Thyroid gland (tissue), 4 donors: ENCODE data around the gene OSTF1. TPM values are rescaled to one million over a fixed set of nuclear protein-coding genes. Genes with fewer than 3 reads are reported as not detected.
A peak's percentile ranks its signal among the peaks of the same experiment; 100 is the strongest.

Experiments
- DNase-seq, 2 donors: peaks; one replicate each; pipeline ENCODE4 v3.0.0-alpha.2; 2019
- H3K27ac ChIP-seq, 3 donors: fragments of 200-600 bp; sonication (generic); 1 replicate in 2 of 3; 2 replicates in 1 of 3; pipeline ENCODE4 v1.5.1; 2016 to 2019; ENCODE audit warnings: mild to moderate bottlenecking in 1 of 3, moderate library complexity in 1 of 3
- H3K27me3 ChIP-seq: fragments of 200-600 bp; sonication (generic); one replicate; pipeline ENCODE4 v1.5.1; 2019
- H3K36me3 ChIP-seq, 2 donors: fragments of 200-600 bp; sonication (generic); one replicate each; pipeline ENCODE4 v1.5.1; 2016 to 2019
- H3K4me1 ChIP-seq, 2 donors: fragments of 200-600 bp; sonication (generic); one replicate each; pipeline ENCODE4 v1.5.1; 2017 to 2019
- H3K4me3 ChIP-seq, 3 donors: fragments of 200-600 bp; sonication (generic); replicated peaks in 1 of 3; 1 replicate in 2 of 3; 2 replicates in 1 of 3; pipeline ENCODE4 v1.5.1; 2016; ENCODE audit warnings: mild to moderate bottlenecking in 1 of 3
- H3K9me3 ChIP-seq: fragments of 200-600 bp; sonication (generic); one replicate; pipeline ENCODE4 v1.5.1; 2017
- POLR2A ChIP-seq, 2 donors: fragments of 450-650 bp; IDR thresholded peaks; one replicate each; pipeline ENCODE4 v1.6.1; 2017; ENCODE audit warnings: antibody characterized with exemption in 2 of 2, mild to moderate bottlenecking in 2 of 2, moderate library complexity in 1 of 2
- WGBS, 2 donors: methylation state at CpG; one replicate each; pipeline ENCODE4 v1.1.5; 2017; 5-methylcytosine and 5-hydroxymethylcytosine counted together
- intact Hi-C: fragments of 100-400 bp; cut with DNase I; formaldehyde crosslinking; loops from one replicate; pipeline ENCODE4 v1.15.1; 2023
- total RNA-seq, 4 donors: library from RNA; depleted of rRNA; stranded (reverse); fragments of >200 nt; gene quantifications; one replicate each; pipeline ENCODE4 v1.2.3, GENCODE V29; 2016
- TF ChIP-seq, protein P1 (sequence below), 6 experiments: fragments of 200-600 bp in 3 of 6; fragments of 450-650 bp in 3 of 6; sonication (generic) in 3 of 6; IDR thresholded peaks; one replicate each; pipeline ENCODE4 v1.5.1; 2016 to 2019; ENCODE audit warnings: antibody characterized with exemption in 6 of 6, mild to moderate bottlenecking in 2 of 6, inconsistent platforms in 1 of 6, moderate library complexity in 1 of 6

The OSTF1 gene
- total RNA-seq, 4 donors from 2014 or later: 34.7 to 36.6 (median 35.6) TPM

GRCh38 chr9:75083188-75083970 lies 4.9 kb upstream of the OSTF1 start:
- TF ChIP-seq POLR2A (IDR thresholded peaks at IDR 0.05): peak in 1 of 2 donors; percentile 22
- TF ChIP-seq, protein P1, sequence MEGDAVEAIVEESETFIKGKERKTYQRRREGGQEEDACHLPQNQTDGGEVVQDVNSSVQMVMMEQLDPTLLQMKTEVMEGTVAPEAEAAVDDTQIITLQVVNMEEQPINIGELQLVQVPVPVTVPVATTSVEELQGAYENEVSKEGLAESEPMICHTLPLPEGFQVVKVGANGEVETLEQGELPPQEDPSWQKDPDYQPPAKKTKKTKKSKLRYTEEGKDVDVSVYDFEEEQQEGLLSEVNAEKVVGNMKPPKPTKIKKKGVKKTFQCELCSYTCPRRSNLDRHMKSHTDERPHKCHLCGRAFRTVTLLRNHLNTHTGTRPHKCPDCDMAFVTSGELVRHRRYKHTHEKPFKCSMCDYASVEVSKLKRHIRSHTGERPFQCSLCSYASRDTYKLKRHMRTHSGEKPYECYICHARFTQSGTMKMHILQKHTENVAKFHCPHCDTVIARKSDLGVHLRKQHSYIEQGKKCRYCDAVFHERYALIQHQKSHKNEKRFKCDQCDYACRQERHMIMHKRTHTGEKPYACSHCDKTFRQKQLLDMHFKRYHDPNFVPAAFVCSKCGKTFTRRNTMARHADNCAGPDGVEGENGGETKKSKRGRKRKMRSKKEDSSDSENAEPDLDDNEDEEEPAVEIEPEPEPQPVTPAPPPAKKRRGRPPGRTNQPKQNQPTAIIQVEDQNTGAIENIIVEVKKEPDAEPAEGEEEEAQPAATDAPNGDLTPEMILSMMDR (IDR thresholded peaks at IDR 0.05): no peak
- DNase-seq: peak; percentile 70 to 73
- Histone ChIP-seq H3K4me3 (no peak overlapping the region), H3K27me3 (no peaks in the 10 kb centered on the region), H3K9me3 (no peaks in the 10 kb centered on the region), H3K36me3 (peaks cover 5 to 6% of the 10 kb centered on the region in 2 donors), H3K27ac (peak overlapping the region; percentile 56 to 69 (median 61)), H3K4me1 (peaks cover 15 to 26% of the 10 kb centered on the region in 2 donors)
- intact Hi-C loops: loop anchor here (10.0 kb wide), 1 partner anchor 59 kb away; the partner anchor contains the start of gene CARNMT1
- 61 to 64% methylated on average over 12 of the region's 12 CpGs for WGBS, 2 donors

DNA sequence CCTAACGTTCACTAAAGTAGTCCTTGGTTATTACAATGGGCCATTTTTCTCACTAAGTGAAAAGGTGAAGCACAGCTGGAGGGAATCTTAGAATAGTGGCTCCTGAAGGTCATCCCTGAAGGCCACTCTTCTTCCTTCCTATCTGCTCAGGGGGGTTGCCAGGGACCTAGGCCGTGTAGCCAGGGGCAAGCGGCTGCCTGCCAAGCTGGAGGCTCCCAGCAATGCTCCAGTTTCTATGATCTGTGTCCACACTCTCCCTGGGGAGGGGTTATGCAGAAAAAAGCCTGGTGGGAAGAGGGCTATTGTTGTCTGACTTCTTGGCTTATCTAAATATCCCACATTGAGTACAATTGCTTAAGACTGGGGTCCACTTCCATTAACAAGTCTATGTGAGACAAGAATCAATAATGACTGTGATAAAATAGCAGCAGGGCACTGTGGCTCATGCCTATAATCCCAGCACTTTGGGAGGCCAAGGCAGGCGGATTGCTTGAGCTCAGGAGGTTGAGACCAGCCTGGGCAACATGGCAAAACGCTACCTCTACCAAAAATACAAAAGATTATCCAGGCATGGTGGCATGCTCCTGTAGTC lies 4.1 kb upstream of the OSTF1 start:
- Histone ChIP-seq H3K27ac (peak overlapping the region; percentile 3 to 69 (median 56)), H3K4me1 (peaks cover 15 to 26% of the 10 kb centered on the region in 2 donors), H3K27me3 (no peaks in the 10 kb centered on the region), H3K9me3 (no peaks in the 10 kb centered on the region), H3K36me3 (peaks cover 5 to 6% of the 10 kb centered on the region in 2 donors), H3K4me3 (no peak overlapping the region)
- no peak for TF ChIP-seq POLR2A (IDR thresholded peaks at IDR 0.05)
- TF ChIP-seq, protein P1 (IDR thresholded peaks at IDR 0.05): no peak
- WGBS, 2 donors: 79 to 82% methylated on average over 5 of the region's 5 CpGs
- intact Hi-C loops: loop anchor here (10.0 kb wide), 1 partner anchor 59 kb away; the partner anchor contains the start of gene CARNMT1
- no peak for DNase-seq

DNA sequence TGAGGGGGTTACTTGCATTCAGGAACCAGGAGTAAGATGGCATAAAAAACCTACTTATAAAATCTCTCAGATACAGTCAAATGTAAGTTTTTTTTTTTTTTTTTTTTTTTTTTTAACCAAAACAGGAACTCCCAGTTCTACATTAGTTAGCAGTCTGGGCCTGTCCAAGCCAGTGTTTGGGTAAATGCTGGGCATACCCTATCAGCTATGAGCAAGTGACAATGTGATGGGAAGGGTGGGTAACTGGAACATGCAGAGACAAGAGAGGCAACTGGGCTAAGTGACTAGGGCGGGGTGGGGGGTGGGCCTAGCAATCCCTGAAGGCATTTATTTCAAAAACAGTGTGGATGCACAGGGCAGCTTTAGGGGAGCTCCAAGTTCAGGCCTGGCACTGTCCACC lies 2.7 kb upstream of the OSTF1 start:
- Histone ChIP-seq H3K27ac (peak overlapping the region in 1 of 3 donors; percentile 91), H3K27me3 (no peaks in the 10 kb centered on the region), H3K4me1 (peaks cover 28 to 37% of the 10 kb centered on the region in 2 donors), H3K9me3 (no peaks in the 10 kb centered on the region), H3K36me3 (no peaks in the 10 kb centered on the region), H3K4me3 (no peak overlapping the region)
- no peak for TF ChIP-seq POLR2A (IDR thresholded peaks at IDR 0.05)
- TF ChIP-seq, protein P1 (IDR thresholded peaks at IDR 0.05): no peak
- intact Hi-C loops: loop anchor here (10.0 kb wide), 1 partner anchor 61 kb away; the partner anchor contains the start of gene CARNMT1
- no peak for DNase-seq
- WGBS, 2 donors: 90 to 100% methylated on average over 1 of the region's 1 CpG

DNA sequence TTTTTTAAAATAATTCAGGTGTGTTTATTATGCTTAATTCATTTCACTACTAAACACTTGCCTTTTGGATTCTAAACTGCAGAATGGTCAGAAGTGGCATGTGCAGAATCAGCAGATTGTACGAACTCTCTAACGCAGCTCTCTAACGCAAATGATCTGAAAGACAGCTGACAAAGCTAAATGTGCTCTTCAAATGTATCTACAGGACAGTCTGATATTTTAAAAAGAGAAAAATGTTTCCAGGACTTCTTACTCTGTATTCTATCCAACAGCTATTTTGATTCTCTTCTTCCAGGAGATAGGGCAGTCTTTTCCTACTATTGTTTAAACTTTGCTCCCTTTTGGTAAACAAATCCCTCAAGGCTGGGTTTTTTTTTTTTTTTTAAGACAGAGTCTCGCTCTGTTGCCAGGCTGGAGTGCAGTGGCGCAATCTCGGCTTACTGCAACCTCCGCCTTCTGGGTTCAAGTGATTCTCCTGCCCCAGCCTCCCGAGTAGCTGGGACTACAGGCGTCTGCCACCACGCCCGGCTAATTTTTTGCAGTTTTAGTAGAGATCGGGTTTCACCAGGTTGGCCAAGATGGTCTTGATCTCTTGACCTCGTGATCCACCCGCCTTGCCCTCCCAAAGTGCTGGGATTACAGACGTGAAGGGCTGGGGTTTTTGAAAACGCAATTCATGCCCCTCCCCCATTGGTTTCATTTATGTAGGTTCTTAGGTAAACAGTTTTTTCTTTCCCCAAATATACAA lies 1.6 kb upstream of the OSTF1 start:
- no peaks in the 10 kb centered on the region for H3K9me3 ChIP-seq
- DNase-seq: peak; percentile 24 to 33
- WGBS, 2 donors: 22 to 27% methylated on average over 15 to 16 of the region's 16 CpGs
- H3K4me1 ChIP-seq: peaks cover 35 to 44% of the 10 kb centered on the region in 2 donors
- H3K27me3 ChIP-seq: no peaks in the 10 kb centered on the region
- TF ChIP-seq POLR2A (IDR thresholded peaks at IDR 0.05): no peak
- TF ChIP-seq, protein P1 (IDR thresholded peaks at IDR 0.05): no peak
- intact Hi-C loops: loop anchor here (10.0 kb wide), 1 partner anchor 62 kb away; the partner anchor contains the start of gene CARNMT1
- H3K36me3 ChIP-seq: no peaks in the 10 kb centered on the region
- peak overlapping the region in 2 of 3 donors; percentile 95 to 96 for H3K4me3 ChIP-seq
- peak overlapping the region; percentile 91 to 99 (median 99) for H3K27ac ChIP-seq
